Measurements from ENCODE around the gene FAM241A.

FAM241A gene

GRCh38 chr4:112113864-112114263, 31.4 kb upstream of the FAM241A start:
- Histone ChIP-seq H3K4me2 (ENCODE audit: low read depth, low read length, poor library complexity, severe bottlenecking) (no peak overlapping the region), H3K4me3 (ENCODE audit: low read length, poor library complexity, severe bottlenecking) (no peak overlapping the region), H3K9me2 (replicated peaks; ENCODE audit: low read depth, low read length) (no peaks in the 10 kb centered on the region), H3K9me3 (ENCODE audit: insufficient read depth, low read depth, low read length) (no peaks in the 10 kb centered on the region), H3F3A (ENCODE audit: low read depth) (no peaks in the 10 kb centered on the region), H3K27me3 (ENCODE audit: insufficient read depth, low read length, poor library complexity, severe bottlenecking) (no peaks in the 10 kb centered on the region), H4K20me1 (ENCODE audit: insufficient read depth, low read length, poor library complexity, severe bottlenecking) (no peaks in the 10 kb centered on the region), H3K9ac (ENCODE audit: low read depth, low read length, poor library complexity, severe bottlenecking) (no peak overlapping the region), H3K79me2 (ENCODE audit: insufficient read depth, low read length) (no peaks in the 10 kb centered on the region), H3K36me3 (ENCODE audit: insufficient read depth, low read length) (no peaks in the 10 kb centered on the region), H3K4me1 (ENCODE audit: insufficient read depth, low read length, poor library complexity, severe bottlenecking) (peaks cover 29% of the 10 kb centered on the region), H2AFZ (ENCODE audit: low read length) (no peak overlapping the region)
- TF ChIP-seq CTCF (conservative IDR thresholded peaks at IDR 0.05; ENCODE audit: low read length) (no peak), EZH2phosphoT487 (IDR thresholded peaks at IDR 0.05; ENCODE audit: borderline replicate concordance) (no peak)

DNA sequence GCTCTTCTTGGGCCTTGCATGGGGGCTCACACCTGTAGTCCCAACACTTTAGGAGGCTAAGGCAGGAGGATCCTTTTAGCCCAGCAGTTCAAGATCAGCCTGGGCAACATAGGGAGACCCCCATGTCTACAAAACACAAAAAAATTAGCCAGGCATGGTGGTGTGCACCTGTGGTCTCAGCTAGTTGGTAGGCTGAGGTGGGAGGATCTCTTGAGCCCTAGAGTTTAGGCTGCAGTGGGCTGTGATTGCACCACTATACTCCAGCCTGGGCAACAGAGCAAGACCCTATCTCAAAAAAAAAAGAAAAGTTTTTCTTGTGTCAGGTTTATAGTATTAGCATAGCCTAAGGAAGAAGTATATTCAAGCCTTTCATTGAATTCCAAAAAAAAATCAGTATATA, 30.8 kb upstream of the FAM241A start:
- Histone ChIP-seq H3K4me2 (ENCODE audit: low read depth, low read length, poor library complexity, severe bottlenecking) (no peak overlapping the region), H3K9me2 (replicated peaks; ENCODE audit: low read depth, low read length) (no peaks in the 10 kb centered on the region), H3K4me3 (ENCODE audit: low read length, poor library complexity, severe bottlenecking) (no peak overlapping the region), H3K36me3 (ENCODE audit: insufficient read depth, low read length) (no peaks in the 10 kb centered on the region), H3K4me1 (ENCODE audit: insufficient read depth, low read length, poor library complexity, severe bottlenecking) (peaks cover 27% of the 10 kb centered on the region), H3K9me3 (ENCODE audit: insufficient read depth, low read depth, low read length) (no peaks in the 10 kb centered on the region), H4K20me1 (ENCODE audit: insufficient read depth, low read length, poor library complexity, severe bottlenecking) (no peaks in the 10 kb centered on the region), H2AFZ (ENCODE audit: low read length) (no peak overlapping the region), H3K9ac (ENCODE audit: low read depth, low read length, poor library complexity, severe bottlenecking) (no peak overlapping the region), H3K27me3 (ENCODE audit: insufficient read depth, low read length, poor library complexity, severe bottlenecking) (no peaks in the 10 kb centered on the region), H3F3A (ENCODE audit: low read depth) (no peaks in the 10 kb centered on the region), H3K79me2 (ENCODE audit: insufficient read depth, low read length) (no peaks in the 10 kb centered on the region)
- TF ChIP-seq EZH2phosphoT487 (IDR thresholded peaks at IDR 0.05; ENCODE audit: borderline replicate concordance) (no peak), CTCF (conservative IDR thresholded peaks at IDR 0.05; ENCODE audit: low read length) (no peak)

DNA sequence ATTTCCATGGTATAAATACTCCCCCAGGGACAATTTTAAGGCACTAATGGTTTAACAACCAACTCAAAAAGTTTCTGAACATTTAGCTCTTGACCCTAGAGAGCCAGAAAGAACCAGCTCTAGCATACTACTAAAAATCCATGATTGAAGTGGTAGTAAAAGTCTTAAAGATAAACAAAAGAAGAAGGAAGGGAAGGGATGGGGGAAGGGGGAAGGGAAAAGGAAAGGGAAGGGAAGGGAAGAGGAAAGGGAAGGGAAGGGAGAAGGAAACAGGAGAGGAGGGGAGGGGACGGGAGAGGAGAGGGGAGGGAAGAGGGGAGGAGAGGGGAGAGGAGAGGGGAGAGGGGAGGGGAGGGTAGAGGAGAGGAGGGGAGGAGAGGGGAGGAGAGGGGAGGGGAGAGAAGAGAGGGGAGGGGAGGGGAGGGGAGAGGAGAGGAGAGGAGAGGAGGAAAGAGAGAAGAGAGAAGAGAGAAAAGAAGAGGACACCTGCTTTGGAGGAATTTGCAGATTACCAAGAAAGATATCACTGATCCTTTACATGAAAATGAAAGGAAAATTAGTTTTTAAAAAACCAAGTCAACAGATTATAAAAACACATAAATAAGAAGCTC, 26.4 kb upstream of the FAM241A start:
- no peaks in the 10 kb centered on the region for H3K27me3 ChIP-seq (ENCODE audit: insufficient read depth, low read length, poor library complexity, severe bottlenecking)
- no peak for TF ChIP-seq EZH2phosphoT487 (IDR thresholded peaks at IDR 0.05; ENCODE audit: borderline replicate concordance)
- no peak for TF ChIP-seq CTCF (conservative IDR thresholded peaks at IDR 0.05; ENCODE audit: low read length)
- no peak overlapping the region for H3K4me3 ChIP-seq (ENCODE audit: low read length, poor library complexity, severe bottlenecking)
- peaks cover 4% of the 10 kb centered on the region for H3K4me1 ChIP-seq (ENCODE audit: insufficient read depth, low read length, poor library complexity, severe bottlenecking)
- no peaks in the 10 kb centered on the region for H3K79me2 ChIP-seq (ENCODE audit: insufficient read depth, low read length)
- H3F3A ChIP-seq (ENCODE audit: low read depth) = no peaks in the 10 kb centered on the region
- no peaks in the 10 kb centered on the region for H3K9me2 ChIP-seq (replicated peaks; ENCODE audit: low read depth, low read length)
- H3K9ac ChIP-seq (ENCODE audit: low read depth, low read length, poor library complexity, severe bottlenecking) = no peak overlapping the region
- H4K20me1 ChIP-seq (ENCODE audit: insufficient read depth, low read length, poor library complexity, severe bottlenecking) = no peaks in the 10 kb centered on the region
- no peak overlapping the region for H2AFZ ChIP-seq (ENCODE audit: low read length)
- H3K9me3 ChIP-seq (ENCODE audit: insufficient read depth, low read depth, low read length) = no peaks in the 10 kb centered on the region
- H3K4me2 ChIP-seq (ENCODE audit: low read depth, low read length, poor library complexity, severe bottlenecking) = no peak overlapping the region
- H3K36me3 ChIP-seq (ENCODE audit: insufficient read depth, low read length) = no peaks in the 10 kb centered on the region

Measured in Loucy (cell line).